ENCODE data around the gene CARD10. TPM values are rescaled to one million over a fixed set of nuclear protein-coding genes. Genes with fewer than 3 reads are reported as not detected.

CARD10 gene
- total and polyA plus RNA-seq, 2 of the 13 experiments (the other 11 are each of a cell fraction or from before 2014, with no cell fraction given), result 35.2 to 55.8 TPM

GRCh38 chr22:37559901-37560607 lies 40.8 kb upstream of the CARD10 start, which contains the start of gene CDC42EP1 (continued):
- TF ChIP-seq CSRNP1 (CRISPR knock-in tag; IDR thresholded peaks at IDR 0.05) (peak; percentile 57; the same call in 1 of the 2 replicates), ZNF574 (CRISPR knock-in tag; IDR thresholded peaks at IDR 0.05) (peak; percentile 57), ZFP1 (CRISPR knock-in tag; IDR thresholded peaks at IDR 0.05) (no peak), HOXA7 (CRISPR knock-in tag; IDR thresholded peaks at IDR 0.05) (no peak), MTF2 (CRISPR knock-in tag; IDR thresholded peaks at IDR 0.05; ENCODE audit: borderline replicate concordance) (no peak), NFKBIZ (CRISPR knock-in tag; IDR thresholded peaks at IDR 0.05) (no peak), KMT2B (CRISPR knock-in tag; IDR thresholded peaks at IDR 0.05) (no peak), NFYC (CRISPR knock-in tag; IDR thresholded peaks at IDR 0.05) (no peak), CTCF (CRISPR knock-in tag; IDR thresholded peaks at IDR 0.05) (no peak), ZUFSP (CRISPR knock-in tag; IDR thresholded peaks at IDR 0.05; ENCODE audit: borderline replicate concordance) (no peak), ZBED4 (CRISPR knock-in tag; IDR thresholded peaks at IDR 0.05; ENCODE audit: borderline replicate concordance) (no peak), SIX4 (CRISPR knock-in tag; IDR thresholded peaks at IDR 0.05) (no peak), TGIF2 (CRISPR knock-in tag; IDR thresholded peaks at IDR 0.05) (peak; percentile 17; the same call in 1 of the 2 replicates), ZNF512B (CRISPR knock-in tag; IDR thresholded peaks at IDR 0.05; ENCODE audit: borderline replicate concordance) (no peak)

All from HepG2 (cell line).